Measurements from ENCODE around the gene SMYD3. TPM values are rescaled to one million over a fixed set of nuclear protein-coding genes. Genes with fewer than 3 reads are reported as not detected.

SMYD3 gene
- total RNA-seq, 4 donors from 2014 or later: 8.4 to 25.7 (median 14.4) TPM

- H3K4me3 ChIP-seq (ENCODE audit: low read depth, poor library complexity, severe bottlenecking): no peak overlapping the region
- 20 to 23% methylated on average over 12 of the region's 12 CpGs for WGBS, 2 donors
- intact Hi-C loops (cut with DNase I; ENCODE audit: low total_unique reads): loop anchor here (5.0 kb wide), 1 partner anchor 1871 kb away; the partner anchor contains the start of gene TRIM58
- DNase-seq (ENCODE audit: low spot score in 2 of 2): no peak
- TF ChIP-seq POLR2A (IDR thresholded peaks at IDR 0.05): no peak
- TF ChIP-seq CTCF (IDR thresholded peaks at IDR 0.05): no peak
These were observed 520.5 kb downstream of the SMYD3 start for GRCh38 chr1:245986404-245987218.

GRCh38 chr1:245984390-245985155, 522.5 kb downstream of the SMYD3 start:
- intact Hi-C loops (cut with DNase I; ENCODE audit: low total_unique reads): loop anchor here (5.0 kb wide), 1 partner anchor 1873 kb away; the partner anchor contains the start of gene TRIM58
- 93 to 95% methylated on average over 7 of the region's 7 CpGs for WGBS, 2 donors
- TF ChIP-seq POLR2A (IDR thresholded peaks at IDR 0.05) (no peak), CTCF (IDR thresholded peaks at IDR 0.05) (no peak)
- no peak overlapping the region for H3K4me3 ChIP-seq (ENCODE audit: low read depth, poor library complexity, severe bottlenecking)
- DNase-seq (ENCODE audit: low spot score in 2 of 2): no peak

- 73 to 75% methylated on average over 7 of the region's 7 CpGs for WGBS, 2 donors
- intact Hi-C loops (cut with DNase I; ENCODE audit: low total_unique reads): no loop called here
- DNase-seq (ENCODE audit: low spot score in 2 of 2): no peak
- TF ChIP-seq CTCF (IDR thresholded peaks at IDR 0.05) (no peak), POLR2A (IDR thresholded peaks at IDR 0.05) (no peak)
- H3K4me3 ChIP-seq (ENCODE audit: low read depth, poor library complexity, severe bottlenecking): no peak overlapping the region
These were observed 523.6 kb downstream of the SMYD3 start for GRCh38 chr1:245983294-245983967.

GRCh38 chr1:245979589-245979988, 527.5 kb downstream of the SMYD3 start:
- DNase-seq (ENCODE audit: low spot score in 2 of 2): no peak
- H3K4me3 ChIP-seq (ENCODE audit: low read depth, poor library complexity, severe bottlenecking): no peak overlapping the region
- intact Hi-C loops (cut with DNase I; ENCODE audit: low total_unique reads): no loop called here
- TF ChIP-seq CTCF (IDR thresholded peaks at IDR 0.05): no peak
- no peak for TF ChIP-seq POLR2A (IDR thresholded peaks at IDR 0.05)
- WGBS, 2 donors: 84 to 96% methylated on average over 9 of the region's 9 CpGs

- intact Hi-C loops (cut with DNase I; ENCODE audit: low total_unique reads): no loop called here
- no peak overlapping the region for H3K4me3 ChIP-seq (ENCODE audit: low read depth, poor library complexity, severe bottlenecking)
- no peak for TF ChIP-seq CTCF (IDR thresholded peaks at IDR 0.05)
- no peak for TF ChIP-seq POLR2A (IDR thresholded peaks at IDR 0.05)
- WGBS, 2 donors: 87 to 92% methylated on average over 3 of the region's 3 CpGs
- no peak for DNase-seq (ENCODE audit: low spot score in 2 of 2)
These were observed 528.2 kb downstream of the SMYD3 start for GRCh38 chr1:245978915-245979314.
